Activated T-helper 1 cell treated with Interleukin-2 at 50 U/mL for 16 hours (primary cell): ENCODE measurements around the gene SEMA3F.
A peak's percentile ranks its signal among the peaks of the same experiment; 100 is the strongest.
"Not testable (repeated sequence)": the region's sequence is repeated elsewhere in the genome, so short reads cannot be mapped to it uniquely, and the experiment has no call there.

Experiments used
- DNase-seq: peaks from one replicate; pipeline ENCODE4 v3.0.0-alpha.2; 2020; ENCODE audit warnings: low read depth

The SEMA3F gene

GRCh38 chr3:50193746-50194127, 38.6 kb downstream of the SEMA3F start:
- no peak for DNase-seq

GRCh38 chr3:50194128-50194902, 39.2 kb downstream of the SEMA3F start:
- peak; percentile 76 for DNase-seq

GRCh38 chr3:50194903-50195500, 39.9 kb downstream of the SEMA3F start:
- DNase-seq = no peak

- DNase-seq = no peak
These were observed 40.6 kb downstream of the SEMA3F start for GRCh38 chr3:50195501-50196252.

- DNase-seq = no peak
These were observed 41.2 kb downstream of the SEMA3F start for GRCh38 chr3:50196253-50196801.

GRCh38 chr3:50201573-50202315, 46.6 kb downstream of the SEMA3F start:
- no peak for DNase-seq

- no peak for DNase-seq
These were observed 47.4 kb downstream of the SEMA3F start for GRCh38 chr3:50202353-50203112.

- DNase-seq = no peak
These were observed 48.1 kb downstream of the SEMA3F start for GRCh38 chr3:50203113-50203808.

- DNase-seq = no peak
These were observed 49.0 kb downstream of the SEMA3F start for GRCh38 chr3:50203809-50204803.

GRCh38 chr3:50204804-50205412, 49.8 kb downstream of the SEMA3F start, which contains the start of gene SLC38A3:
Gene SLC38A3 (plus strand): TSS chr3:50205271. CDS start chr3:50214200, 8,929 bp downstream.
- no peak for DNase-seq

GRCh38 chr3:50205413-50206276, 50.5 kb downstream of the SEMA3F start:
- no peak for DNase-seq

GRCh38 chr3:50207359-50208042, 52.4 kb downstream of the SEMA3F start:
- DNase-seq = no peak

GRCh38 chr3:50208677-50209344, 53.7 kb downstream of the SEMA3F start:
- no peak for DNase-seq

- no peak for DNase-seq
These were observed 55.0 kb downstream of the SEMA3F start for GRCh38 chr3:50210176-50210509.

GRCh38 chr3:50210510-50211367, 55.6 kb downstream of the SEMA3F start:
- DNase-seq = no peak

GRCh38 chr3:50211368-50211717, 56.2 kb downstream of the SEMA3F start:
- not testable (repeated sequence) for DNase-seq
